Choroid plexus epithelial cell (primary cell): ENCODE results near the gene SFTPA1.
"Not testable (repeated sequence)": the region's sequence is repeated elsewhere in the genome, so short reads cannot be mapped to it uniquely, and the experiment has no call there.

ENCODE experiments used
- DNase-seq: peaks from one replicate; pipeline ENCODE4 v3.0.0-alpha.2; 2010; ENCODE audit warnings: low read depth
- H3K4me3 ChIP-seq: 2 replicates; pipeline ENCODE4 v1.5.1; 2011; ENCODE audit warnings: low read depth, mild to moderate bottlenecking, control low read depth, low read length, moderate library complexity
- TF ChIP-seq, protein P1 (sequence below): conservative IDR thresholded peaks from 2 replicates; pipeline ENCODE4 v1.5.1; 2011; ENCODE audit warnings: low read depth, mild to moderate bottlenecking, control low read depth, inconsistent platforms, low read length, moderate library complexity

Gene SFTPA1

DNA sequence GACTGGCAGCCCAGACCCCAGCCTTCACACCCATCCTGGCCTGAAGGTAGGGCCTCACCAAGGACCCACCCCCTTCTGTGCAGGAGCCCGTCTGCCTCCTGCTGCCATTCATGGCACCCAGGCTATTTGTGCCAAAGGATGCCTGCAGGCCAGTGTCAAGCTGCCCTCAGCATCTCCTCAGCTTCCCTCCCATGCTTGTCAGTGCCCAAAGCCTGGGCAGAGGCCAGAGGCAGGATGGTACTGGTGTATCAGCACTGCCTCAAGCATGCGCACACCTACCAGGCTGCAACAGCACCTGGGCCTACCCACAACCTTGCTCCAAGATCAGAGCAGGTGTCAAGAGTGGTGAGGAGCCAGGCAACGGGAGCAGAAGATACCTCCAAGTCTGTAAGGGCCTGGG is 27.6 kb downstream of the SFTPA1 start:
- DNase-seq: no peak
- TF ChIP-seq, protein P1, sequence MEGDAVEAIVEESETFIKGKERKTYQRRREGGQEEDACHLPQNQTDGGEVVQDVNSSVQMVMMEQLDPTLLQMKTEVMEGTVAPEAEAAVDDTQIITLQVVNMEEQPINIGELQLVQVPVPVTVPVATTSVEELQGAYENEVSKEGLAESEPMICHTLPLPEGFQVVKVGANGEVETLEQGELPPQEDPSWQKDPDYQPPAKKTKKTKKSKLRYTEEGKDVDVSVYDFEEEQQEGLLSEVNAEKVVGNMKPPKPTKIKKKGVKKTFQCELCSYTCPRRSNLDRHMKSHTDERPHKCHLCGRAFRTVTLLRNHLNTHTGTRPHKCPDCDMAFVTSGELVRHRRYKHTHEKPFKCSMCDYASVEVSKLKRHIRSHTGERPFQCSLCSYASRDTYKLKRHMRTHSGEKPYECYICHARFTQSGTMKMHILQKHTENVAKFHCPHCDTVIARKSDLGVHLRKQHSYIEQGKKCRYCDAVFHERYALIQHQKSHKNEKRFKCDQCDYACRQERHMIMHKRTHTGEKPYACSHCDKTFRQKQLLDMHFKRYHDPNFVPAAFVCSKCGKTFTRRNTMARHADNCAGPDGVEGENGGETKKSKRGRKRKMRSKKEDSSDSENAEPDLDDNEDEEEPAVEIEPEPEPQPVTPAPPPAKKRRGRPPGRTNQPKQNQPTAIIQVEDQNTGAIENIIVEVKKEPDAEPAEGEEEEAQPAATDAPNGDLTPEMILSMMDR: no peak
- H3K4me3 ChIP-seq: no peak overlapping the region

DNA sequence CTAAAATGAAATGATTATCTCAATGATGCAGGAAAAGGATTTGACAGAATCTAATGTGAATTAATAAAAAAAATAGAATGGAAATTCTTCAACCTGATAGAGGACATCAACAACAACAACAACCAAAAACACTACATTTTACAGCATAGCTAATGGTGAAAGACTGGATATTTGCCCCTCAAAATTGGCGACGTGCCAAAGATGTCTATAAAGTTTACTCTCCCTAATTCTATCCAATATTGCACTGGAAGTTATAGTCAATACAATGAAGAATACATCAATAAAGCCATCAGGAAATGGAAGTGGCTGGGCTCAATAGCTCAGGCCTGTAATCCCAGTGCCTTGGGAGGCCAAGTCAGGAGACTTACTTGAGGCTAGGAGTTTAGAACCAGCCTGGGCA is 42.0 kb downstream of the SFTPA1 start:
- not testable (repeated sequence) for DNase-seq, H3K4me3 ChIP-seq

GRCh38 chr10:79663287-79663686 is 52.5 kb downstream of the SFTPA1 start:
- H3K4me3 ChIP-seq, DNase-seq: not testable (repeated sequence)

DNA sequence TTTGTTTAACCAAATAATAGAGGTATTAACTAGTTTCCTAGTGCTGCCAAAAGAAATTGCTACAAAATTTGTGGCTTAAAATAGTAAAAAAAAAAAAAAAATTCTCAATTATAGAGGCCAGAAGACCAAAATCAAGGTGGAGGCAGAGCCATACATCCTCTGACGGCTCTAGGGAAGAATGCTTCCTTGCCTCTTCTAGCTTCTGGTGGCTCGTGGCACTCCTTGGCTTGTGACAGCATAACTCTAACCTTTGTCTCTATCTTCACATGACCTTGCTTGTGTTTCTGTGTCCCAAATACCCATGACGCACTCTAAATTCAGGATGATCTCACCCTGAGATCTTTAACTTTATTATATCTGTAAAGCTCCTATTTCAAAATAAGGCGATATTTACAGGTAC is 53.9 kb downstream of the SFTPA1 start:
- H3K4me3 ChIP-seq, DNase-seq: not testable (repeated sequence)
